ENCODE results near the gene IRF7.

Gene IRF7

GRCh38 chr11:576811-577610 lies 38.7 kb downstream of the IRF7 start:
- H3K36me3 ChIP-seq (replicated peaks; ENCODE audit: insufficient read depth, low read length) = no peaks in the 10 kb centered on the region
- H3K9ac ChIP-seq (ENCODE audit: low read length) = peak overlapping the region; percentile 84
- H3K27ac ChIP-seq (ENCODE audit: low read length) = peak overlapping the region; percentile 40; the same call in 1 of the 2 replicates
- H3F3A ChIP-seq (ENCODE audit: insufficient read depth, low read length) = no peaks in the 10 kb centered on the region
- H3K4me2 ChIP-seq (ENCODE audit: low read depth, low read length) = peak overlapping the region; percentile 70
- TF ChIP-seq EZH2 (optimal IDR thresholded peaks at IDR 0.05; ENCODE audit: low read depth, low read length) (no peak), EZH2phosphoT487 (IDR thresholded peaks at IDR 0.05; ENCODE audit: low read length) (no peak)
- TF ChIP-seq, protein P1, sequence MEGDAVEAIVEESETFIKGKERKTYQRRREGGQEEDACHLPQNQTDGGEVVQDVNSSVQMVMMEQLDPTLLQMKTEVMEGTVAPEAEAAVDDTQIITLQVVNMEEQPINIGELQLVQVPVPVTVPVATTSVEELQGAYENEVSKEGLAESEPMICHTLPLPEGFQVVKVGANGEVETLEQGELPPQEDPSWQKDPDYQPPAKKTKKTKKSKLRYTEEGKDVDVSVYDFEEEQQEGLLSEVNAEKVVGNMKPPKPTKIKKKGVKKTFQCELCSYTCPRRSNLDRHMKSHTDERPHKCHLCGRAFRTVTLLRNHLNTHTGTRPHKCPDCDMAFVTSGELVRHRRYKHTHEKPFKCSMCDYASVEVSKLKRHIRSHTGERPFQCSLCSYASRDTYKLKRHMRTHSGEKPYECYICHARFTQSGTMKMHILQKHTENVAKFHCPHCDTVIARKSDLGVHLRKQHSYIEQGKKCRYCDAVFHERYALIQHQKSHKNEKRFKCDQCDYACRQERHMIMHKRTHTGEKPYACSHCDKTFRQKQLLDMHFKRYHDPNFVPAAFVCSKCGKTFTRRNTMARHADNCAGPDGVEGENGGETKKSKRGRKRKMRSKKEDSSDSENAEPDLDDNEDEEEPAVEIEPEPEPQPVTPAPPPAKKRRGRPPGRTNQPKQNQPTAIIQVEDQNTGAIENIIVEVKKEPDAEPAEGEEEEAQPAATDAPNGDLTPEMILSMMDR (IDR thresholded peaks at IDR 0.05; ENCODE audit: low read length) = no peak
- H3K9me2 ChIP-seq (replicated peaks; ENCODE audit: insufficient read depth, low read length) = no peaks in the 10 kb centered on the region
- H2AFZ ChIP-seq (ENCODE audit: low read length) = no peak overlapping the region
- peaks cover 16% of the 10 kb centered on the region for H3K4me1 ChIP-seq (ENCODE audit: low read length)
- no peak for DNase-seq
- H3K9me3 ChIP-seq (replicated peaks; ENCODE audit: insufficient read depth, low read length) = no peaks in the 10 kb centered on the region
- peaks cover 43% of the 10 kb centered on the region for H4K20me1 ChIP-seq (ENCODE audit: insufficient read depth, low read length)
- peaks cover 54% of the 10 kb centered on the region for H3K79me2 ChIP-seq (ENCODE audit: low read length)
- H3K4me3 ChIP-seq (ENCODE audit: low read length) = peak overlapping the region; percentile 92
- 0 out of 2 replicates have a peak, but pooled peaks cover 8% of the 10 kb centered on the region for H3K27me3 ChIP-seq (replicated peaks; ENCODE audit: insufficient read depth, low read length)

- Histone ChIP-seq H3K9me2 (replicated peaks; ENCODE audit: insufficient read depth, low read length) (no peaks in the 10 kb centered on the region), H3K36me3 (replicated peaks; ENCODE audit: insufficient read depth, low read length) (no peaks in the 10 kb centered on the region), H3K4me3 (ENCODE audit: low read length) (peak within 1 kb of the TSS; percentile 92), H4K20me1 (ENCODE audit: insufficient read depth, low read length) (peaks cover 38% of the 10 kb centered on the region), H3K4me1 (ENCODE audit: low read length) (peaks cover 16% of the 10 kb centered on the region), H3K9ac (ENCODE audit: low read length) (peak within 1 kb of the TSS; percentile 100), H3K27ac (ENCODE audit: low read length) (peak within 1 kb of the TSS; percentile 91), H3K9me3 (replicated peaks; ENCODE audit: insufficient read depth, low read length) (no peaks in the 10 kb centered on the region), H3K79me2 (ENCODE audit: low read length) (peaks cover 46% of the 10 kb centered on the region), H3K4me2 (ENCODE audit: low read depth, low read length) (peak within 1 kb of the TSS; percentile 100), H3F3A (ENCODE audit: insufficient read depth, low read length) (no peaks in the 10 kb centered on the region), H3K27me3 (replicated peaks; ENCODE audit: insufficient read depth, low read length) (0 out of 2 replicates have a peak, but pooled peaks cover 8% of the 10 kb centered on the region), H2AFZ (ENCODE audit: low read length) (peak within 1 kb of the TSS; percentile 97)
- no peak for TF ChIP-seq EZH2 (optimal IDR thresholded peaks at IDR 0.05; ENCODE audit: low read depth, low read length)
- no peak for TF ChIP-seq EZH2phosphoT487 (IDR thresholded peaks at IDR 0.05; ENCODE audit: low read length)
- TF ChIP-seq, protein P1 (IDR thresholded peaks at IDR 0.05; ENCODE audit: low read length) = no peak
- peak; percentile 94 for DNase-seq
Measured at GRCh38 chr11:575996-576768, 39.6 kb downstream of the IRF7 start, which contains the start of gene PHRF1. TSS of gene PHRF1 (plus strand) at chr11:576470. CDS start at chr11:581513, 5,043 bp downstream.

GRCh38 chr11:575313-575995 lies 40.3 kb downstream of the IRF7 start:
- Histone ChIP-seq H3K9ac (ENCODE audit: low read length) (peak overlapping the region; percentile 55; the same call in 1 of the 2 replicates), H3K4me3 (ENCODE audit: low read length) (peak overlapping the region; percentile 78)
- DNase-seq = no peak

More at GRCh38 chr11:575313-575995, 40.3 kb downstream of the IRF7 start:
- Histone ChIP-seq H3K27me3 (replicated peaks; ENCODE audit: insufficient read depth, low read length) (0 out of 2 replicates have a peak, but pooled peaks cover 8% of the 10 kb centered on the region), H3K4me2 (ENCODE audit: low read depth, low read length) (peak overlapping the region; percentile 100), H3K4me1 (ENCODE audit: low read length) (peaks cover 16% of the 10 kb centered on the region), H3K9me3 (replicated peaks; ENCODE audit: insufficient read depth, low read length) (no peaks in the 10 kb centered on the region), H2AFZ (ENCODE audit: low read length) (peak overlapping the region; percentile 97), H3K9me2 (replicated peaks; ENCODE audit: insufficient read depth, low read length) (no peaks in the 10 kb centered on the region), H3K79me2 (ENCODE audit: low read length) (peaks cover 38% of the 10 kb centered on the region), H4K20me1 (ENCODE audit: insufficient read depth, low read length) (peaks cover 34% of the 10 kb centered on the region), H3K36me3 (replicated peaks; ENCODE audit: insufficient read depth, low read length) (no peaks in the 10 kb centered on the region), H3F3A (ENCODE audit: insufficient read depth, low read length) (no peaks in the 10 kb centered on the region), H3K27ac (ENCODE audit: low read length) (no peak overlapping the region)
- TF ChIP-seq EZH2 (optimal IDR thresholded peaks at IDR 0.05; ENCODE audit: low read depth, low read length) (no peak), EZH2phosphoT487 (IDR thresholded peaks at IDR 0.05; ENCODE audit: low read length) (no peak)
- TF ChIP-seq, protein P1 (IDR thresholded peaks at IDR 0.05; ENCODE audit: low read length) = no peak
